GM12878 (cell line): ENCODE results near the gene COA1. TPM values are rescaled to one million over a fixed set of nuclear protein-coding genes. Genes with fewer than 3 reads are reported as not detected.

Experiments
- ATAC-seq: fragments of 200-7000 bp; cut with Tn5 transposase; 3 replicates; pipeline ENCODE4 v1.9.1; 2020; ENCODE audit warnings: mild to moderate bottlenecking, moderate library complexity
- BruUV-seq: library from RNA; stranded (reverse); fragments of 400-500 nt; replicated peaks from 2 replicates; lab custom pipeline; 2021; lab: Mats Ljungman, UMichigan
- CTCF ChIA-PET: fragments of 300-600 bp; sonication (Branson Sonifier 250); formaldehyde crosslinking; extraction: SDS; loops from one replicate; lab custom pipeline; 2021; ENCODE audit warnings: inconsistent platforms; lab: Yijun Ruan, JAX
- POLR2A ChIA-PET: fragments of 350-600 bp; formaldehyde crosslinking; extraction: SDS; loops from one replicate; lab custom pipeline; 2021; ENCODE audit warnings: inconsistent platforms; lab: Charles Lee
- RAD21 ChIA-PET: fragments of 300-600 bp; sonication (Branson Sonifier 250); formaldehyde crosslinking; loops from one replicate; lab custom pipeline; 2023; ENCODE audit warnings: antibody characterized with exemption; ENCODE audit not compliant: unreplicated experiment; lab: Charles Lee
- SMC1A ChIA-PET: fragments of 300-600 bp; sonication (Branson Sonifier 250); formaldehyde crosslinking; loops from one replicate; lab custom pipeline; 2023; ENCODE audit not compliant: unreplicated experiment, uncharacterized antibody; lab: Charles Lee
- DNase-seq: peaks from one replicate; pipeline ENCODE4 v3.0.0-alpha.2; 2011; ENCODE audit warnings: low read depth, low spot score
- FAIRE-seq: peaks from 3 replicates; lab custom pipeline; 2011; peaks lifted over from hg19 to GRCh38; lab: Jason Lieb, UNC
- H2AFZ ChIP-seq: 2 replicates; pipeline ENCODE4 v1.6.0; 2011; ENCODE audit warnings: low read depth, low read length, control low read depth; ENCODE audit not compliant: control insufficient read depth
- H3K27ac ChIP-seq: 2 replicates; pipeline ENCODE4 v1.5.1; 2011; ENCODE audit warnings: control low read depth; ENCODE audit not compliant: control insufficient read depth, insufficient read depth
- H3K27me3 ChIP-seq, 2 experiments: replicated peaks in 1 of 2; 2 replicates each; pipeline versions ENCODE4 v1.6.0 to v1.6.1; 2011; ENCODE audit warnings: low read length in 1 of 2; ENCODE audit not compliant: control insufficient read depth in 2 of 2, insufficient read depth in 2 of 2
- H3K36me3 ChIP-seq, 2 experiments: 2 replicates each; pipeline ENCODE4 v1.5.1; 2011; ENCODE audit warnings: low read length in 1 of 2; ENCODE audit not compliant: control insufficient read depth in 2 of 2, insufficient read depth in 2 of 2
- H3K4me1 ChIP-seq: 2 replicates; pipeline ENCODE4 v1.6.1; 2011; ENCODE audit warnings: mild to moderate bottlenecking, low read length, moderate library complexity, mixed read lengths; ENCODE audit not compliant: control insufficient read depth, insufficient read depth
- H3K4me2 ChIP-seq: 2 replicates; pipeline ENCODE4 v1.6.0; 2011; ENCODE audit warnings: control low read depth; ENCODE audit not compliant: control insufficient read depth, insufficient read depth
- H3K4me3 ChIP-seq: fragments of 200-600 bp; sonication (generic); 2 replicates; pipeline ENCODE4 v1.5.1; 2016
- H3K79me2 ChIP-seq: 2 replicates; pipeline ENCODE4 v1.6.0; 2011; ENCODE audit warnings: low read length; ENCODE audit not compliant: control insufficient read depth, insufficient read depth
- H3K9ac ChIP-seq: 2 replicates; pipeline ENCODE4 v1.8.0; 2011; ENCODE audit warnings: low read length, control low read depth, mixed read lengths; ENCODE audit not compliant: control insufficient read depth, insufficient read depth
- H3K9me3 ChIP-seq: replicated peaks from 3 replicates; pipeline ENCODE4 v1.5.1; 2011; ENCODE audit warnings: mild to moderate bottlenecking, low read length; ENCODE audit not compliant: control insufficient read depth, insufficient read depth
- H4K20me1 ChIP-seq: 2 replicates; pipeline ENCODE4 v1.6.0; 2011; ENCODE audit not compliant: control insufficient read depth, insufficient read depth
- BACH1 ChIP-seq: fragments of 450-650 bp; IDR thresholded peaks from 2 replicates; pipeline ENCODE4 v1.6.1; 2017; ENCODE audit warnings: mild to moderate bottlenecking, borderline replicate concordance
- CBX3 ChIP-seq: fragments of 200-600 bp; sonication (generic); IDR thresholded peaks from 2 replicates; pipeline ENCODE4 v1.6.1; 2016; ENCODE audit warnings: low read depth, borderline replicate concordance
- GATAD2B ChIP-seq: fragments of 450-650 bp; conservative IDR thresholded peaks from 2 replicates; pipeline ENCODE4 v1.6.1; 2017; ENCODE audit warnings: low read depth, mild to moderate bottlenecking, moderate library complexity
- TBL1XR1 ChIP-seq: IDR thresholded peaks from 2 replicates; pipeline ENCODE4 v1.6.1; 2012; ENCODE audit warnings: low read depth, low read length, improper control_type of control experiment
- TCF7 ChIP-seq: IDR thresholded peaks from 2 replicates; pipeline ENCODE4 v1.6.1; 2014; ENCODE audit warnings: antibody characterized with exemption, borderline replicate concordance
- ZBTB4 ChIP-seq: fragments of 450-650 bp; formaldehyde crosslinking; IDR thresholded peaks from 2 replicates; pipeline ENCODE4 v1.4.0; 2022; ENCODE audit warnings: mild to moderate bottlenecking, moderate library complexity
- WGBS: methylation state at CpG from one replicate; pipeline ENCODE4 v1.1.6; 2016; ENCODE audit warnings: low lambda C conversion rate; ENCODE audit not compliant: insufficient replicate concordance, insufficient coverage; ENCODE audit errors: missing lambda C conversion rate; 5-methylcytosine and 5-hydroxymethylcytosine counted together
- in situ Hi-C: fragments of 300-500 bp; cut with MboI; formaldehyde crosslinking; loops from 9 replicates; pipeline ENCODE4 v1.14.3; 2018; ENCODE audit warnings: mixed read lengths
- intact Hi-C: fragments of 100-400 bp; cut with micrococcal nuclease; formaldehyde crosslinking; loops from one replicate; pipeline ENCODE4 v1.14.2; 2022; ENCODE audit not compliant: unreplicated experiment
- polyA plus RNA-seq, 11 experiments: library from polyadenylated mRNA; depleted of rRNA in 4 of 11; unstranded in 6 of 11; stranded (reverse) in 5 of 11; fragments of >200 nt; fragmentation: Nextera tagmentation in 4 of 11; fragmentation: Illumina TruSeq in 1 of 11; extraction: Ambion mirVana in 4 of 11; extraction: Trizol in 1 of 11; gene quantifications; 1 replicate in 1 of 11; 2 replicates in 10 of 11; pipeline versions ENCODE4 v1.2.1 to v1.2.3, GENCODE V29; 2011 to 2016; ENCODE audit warnings: inconsistent platforms in 2 of 11, missing spikeins in 2 of 11, low read depth in 1 of 11
- total RNA-seq, 4 experiments: library from RNA; depleted of rRNA in 3 of 4; stranded (reverse); fragments of >200 nt in 3 of 4; fragmentation: Illumina TruSeq in 1 of 4; extraction: Trizol in 1 of 4; gene quantifications; 2 replicates each; pipeline versions ENCODE4 v1.2.1 to v1.2.3, GENCODE V29; 2013 to 2021
- TF ChIP-seq, protein P1 (sequence below): IDR thresholded peaks from 2 replicates; pipeline ENCODE4 v1.6.1; 2012; ENCODE audit warnings: low read depth, low read length, improper control_type of control experiment
- TF ChIP-seq, protein P2 (sequence below): fragments of 450-650 bp; IDR thresholded peaks from 2 replicates; pipeline ENCODE4 v1.6.1; 2017; ENCODE audit warnings: borderline replicate concordance

Gene COA1
- total and polyA plus RNA-seq, 10 of the 15 experiments (the other 5 are each of a cell fraction or from before 2014, with no cell fraction given): 83.1 to 258 (median 111) TPM

DNA sequence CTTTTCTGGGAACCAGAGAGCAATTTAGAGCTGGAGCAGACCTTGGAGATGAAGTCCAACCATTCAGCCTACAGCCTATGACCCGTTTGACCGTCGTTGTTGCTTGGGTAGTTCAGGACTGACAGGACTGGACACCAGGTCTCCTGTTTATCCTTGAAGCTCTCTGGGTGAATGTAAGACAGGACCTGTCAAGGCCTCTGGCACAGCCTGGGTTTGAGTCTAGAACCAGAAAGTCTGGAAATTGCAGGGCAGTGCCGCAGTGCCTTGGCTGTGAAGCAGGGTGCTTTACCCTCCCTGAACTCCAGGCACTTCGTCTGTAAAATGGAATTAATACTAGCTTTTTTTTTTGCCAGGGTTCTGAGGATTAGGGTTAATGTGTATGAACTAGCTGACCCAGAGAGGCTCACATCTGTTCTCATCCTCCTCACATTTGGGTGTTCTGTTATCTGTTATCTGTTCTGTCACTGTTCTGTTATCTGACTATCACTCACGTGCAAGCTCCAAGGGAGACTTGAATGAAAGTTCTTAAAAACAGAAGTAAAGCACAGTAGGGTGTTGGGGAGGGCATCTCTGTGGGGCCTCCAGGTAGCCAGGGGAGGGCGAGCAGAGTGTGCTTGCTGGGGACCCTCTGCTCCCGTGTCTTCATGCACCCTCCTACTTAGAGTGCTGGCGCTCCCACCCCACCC, 39.0 kb upstream of the COA1 start:
- TF ChIP-seq, protein P1, sequence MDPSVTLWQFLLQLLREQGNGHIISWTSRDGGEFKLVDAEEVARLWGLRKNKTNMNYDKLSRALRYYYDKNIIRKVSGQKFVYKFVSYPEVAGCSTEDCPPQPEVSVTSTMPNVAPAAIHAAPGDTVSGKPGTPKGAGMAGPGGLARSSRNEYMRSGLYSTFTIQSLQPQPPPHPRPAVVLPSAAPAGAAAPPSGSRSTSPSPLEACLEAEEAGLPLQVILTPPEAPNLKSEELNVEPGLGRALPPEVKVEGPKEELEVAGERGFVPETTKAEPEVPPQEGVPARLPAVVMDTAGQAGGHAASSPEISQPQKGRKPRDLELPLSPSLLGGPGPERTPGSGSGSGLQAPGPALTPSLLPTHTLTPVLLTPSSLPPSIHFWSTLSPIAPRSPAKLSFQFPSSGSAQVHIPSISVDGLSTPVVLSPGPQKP: no peak
- TF ChIP-seq GATAD2B (no peak), BACH1 (no peak), CBX3 (no peak), TBL1XR1 (no peak), ZBTB4 (CRISPR knock-in tag) (no peak), TCF7 (no peak)
- TF ChIP-seq, protein P2, sequence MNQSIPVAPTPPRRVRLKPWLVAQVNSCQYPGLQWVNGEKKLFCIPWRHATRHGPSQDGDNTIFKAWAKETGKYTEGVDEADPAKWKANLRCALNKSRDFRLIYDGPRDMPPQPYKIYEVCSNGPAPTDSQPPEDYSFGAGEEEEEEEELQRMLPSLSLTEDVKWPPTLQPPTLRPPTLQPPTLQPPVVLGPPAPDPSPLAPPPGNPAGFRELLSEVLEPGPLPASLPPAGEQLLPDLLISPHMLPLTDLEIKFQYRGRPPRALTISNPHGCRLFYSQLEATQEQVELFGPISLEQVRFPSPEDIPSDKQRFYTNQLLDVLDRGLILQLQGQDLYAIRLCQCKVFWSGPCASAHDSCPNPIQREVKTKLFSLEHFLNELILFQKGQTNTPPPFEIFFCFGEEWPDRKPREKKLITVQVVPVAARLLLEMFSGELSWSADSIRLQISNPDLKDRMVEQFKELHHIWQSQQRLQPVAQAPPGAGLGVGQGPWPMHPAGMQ: no peak
- Histone ChIP-seq H3K27ac (no peak overlapping the region), H3K4me3 (no peak overlapping the region), H3K79me2 (peaks cover 17% of the 10 kb centered on the region), H3K9me3 (peaks cover 2% of the 10 kb centered on the region; the same call in 1 of the 3 replicates), H3K36me3 (peaks cover 3 to 10% of the 10 kb centered on the region in 2 experiments; a peak in 3 of 4 replicates), H2AFZ (no peak overlapping the region), H3K9ac (no peak overlapping the region), H3K27me3 (no peaks in the 10 kb centered on the region), H3K4me1 (peaks cover 13% of the 10 kb centered on the region), H3K4me2 (no peak overlapping the region), H4K20me1 (no peaks in the 10 kb centered on the region)
- ChIA-PET POLR2A (no interaction called here), RAD21 (interaction anchor here (1.2 to 1.7 kb wide), 3 partner anchors 31 to 186 kb away, joined by 3 to 7 read pairs (median 3); partner anchors contain the start of gene STK17A), CTCF (interaction anchor here (1.1 to 2.2 kb wide), 3 partner anchors 16 to 507 kb away, joined by 3 to 7 read pairs (median 6); no protein-coding TSS in a partner anchor), SMC1A (interaction anchor here (1.5 to 1.7 kb wide), 2 partner anchors 13 to 38 kb away, joined by 5 read pairs; no protein-coding TSS in a partner anchor)
- 95% methylated on average over 9 of the region's 9 CpGs for WGBS
- DNase-seq (no peak), FAIRE-seq (no peak), ATAC-seq (no peak)
- no TSS peak for BruUV-seq
- in situ Hi-C loops (no loop called here), intact Hi-C loops (no loop called here)
